GM12878 (cell line): ENCODE data around the gene KCNMB2. TPM values are rescaled to one million over a fixed set of nuclear protein-coding genes. Genes with fewer than 3 reads are reported as not detected.

ENCODE experiments used
- CHD4 ChIP-seq: fragments of 200-600 bp; sonication (generic); IDR thresholded peaks from 2 replicates; pipeline ENCODE4 v1.6.1; 2016; ENCODE audit warnings: mild to moderate bottlenecking
- EED ChIP-seq: sonication (generic); IDR thresholded peaks from 2 replicates; pipeline ENCODE4 v1.6.1; 2016; ENCODE audit warnings: antibody characterized with exemption, low read depth
- HDGF ChIP-seq: fragments of 450-650 bp; IDR thresholded peaks from 2 replicates; pipeline ENCODE4 v1.6.1; 2016; ENCODE audit warnings: antibody characterized with exemption
- NFIC ChIP-seq: IDR thresholded peaks from 2 replicates; pipeline ENCODE4 v1.6.1; 2012; ENCODE audit warnings: low read depth, mild to moderate bottlenecking, inconsistent platforms, low read length, moderate library complexity
- NFYB ChIP-seq: IDR thresholded peaks from 2 replicates; pipeline ENCODE4 v1.6.1; 2011; ENCODE audit warnings: low read depth, mild to moderate bottlenecking, low read length, improper control_type of control experiment, moderate library complexity; ENCODE audit not compliant: insufficient read depth
- POLR2AphosphoS2 ChIP-seq: IDR thresholded peaks from 2 replicates; pipeline ENCODE4 v1.6.1; 2011; ENCODE audit warnings: low read depth, mild to moderate bottlenecking, low read length, improper control_type of control experiment, moderate library complexity
- SPI1 ChIP-seq: IDR thresholded peaks from 2 replicates; pipeline ENCODE4 v1.6.1; 2011; ENCODE audit warnings: low read depth, mild to moderate bottlenecking, low read length, moderate library complexity, borderline replicate concordance; ENCODE audit not compliant: insufficient read depth
- SUPT20H ChIP-seq: IDR thresholded peaks from 2 replicates; pipeline ENCODE4 v1.6.1; 2011; ENCODE audit warnings: low read depth, mild to moderate bottlenecking, low read length, moderate library complexity, borderline replicate concordance; ENCODE audit not compliant: control insufficient read depth
- SUZ12 ChIP-seq: fragments of 200-600 bp; sonication (generic); IDR thresholded peaks from one replicate; pipeline ENCODE4 v1.6.1; 2018; ENCODE audit warnings: antibody characterized with exemption, mild to moderate bottlenecking; ENCODE audit not compliant: unreplicated experiment
- TCF3 ChIP-seq: IDR thresholded peaks from 2 replicates; pipeline ENCODE4 v1.6.1; 2012; ENCODE audit warnings: low read depth, mild to moderate bottlenecking, low read length, borderline replicate concordance; ENCODE audit not compliant: insufficient read depth
- ZNF207 ChIP-seq: fragments of 450-650 bp; IDR thresholded peaks from 2 replicates; pipeline ENCODE4 v1.6.1; 2014; ENCODE audit warnings: antibody characterized with exemption, mild to moderate bottlenecking, borderline replicate concordance
- polyA plus RNA-seq, 11 experiments: library from polyadenylated mRNA; depleted of rRNA in 4 of 11; unstranded in 6 of 11; stranded (reverse) in 5 of 11; fragments of >200 nt; fragmentation: Nextera tagmentation in 4 of 11; fragmentation: Illumina TruSeq in 1 of 11; extraction: Ambion mirVana in 4 of 11; extraction: Trizol in 1 of 11; gene quantifications; 1 replicate in 1 of 11; 2 replicates in 10 of 11; pipeline versions ENCODE4 v1.2.1 to v1.2.3, GENCODE V29; 2011 to 2016; ENCODE audit warnings: inconsistent platforms in 2 of 11, missing spikeins in 2 of 11, low read depth in 1 of 11
- total RNA-seq, 4 experiments: library from RNA; depleted of rRNA in 3 of 4; stranded (reverse); fragments of >200 nt in 3 of 4; fragmentation: Illumina TruSeq in 1 of 4; extraction: Trizol in 1 of 4; gene quantifications; 2 replicates each; pipeline versions ENCODE4 v1.2.1 to v1.2.3, GENCODE V29; 2013 to 2021
- TF ChIP-seq, protein P1 (sequence below): fragments of 150-350 bp; IDR thresholded peaks from 2 replicates; pipeline ENCODE4 v1.6.1; 2016; ENCODE audit warnings: low read depth, low read length
- TF ChIP-seq, protein P2 (sequence below): fragments of 450-650 bp; IDR thresholded peaks from 2 replicates; pipeline ENCODE4 v1.6.1; 2017; ENCODE audit warnings: low read depth, mild to moderate bottlenecking, moderate library complexity
- TF ChIP-seq, protein P3 (sequence below): IDR thresholded peaks from 2 replicates; pipeline ENCODE4 v1.6.1; 2011; ENCODE audit warnings: borderline replicate concordance, low read depth, mild to moderate bottlenecking, moderate library complexity, mixed read lengths, low read length; ENCODE audit not compliant: insufficient read depth; ENCODE audit errors: extremely low read length
- TF ChIP-seq, protein P4 (sequence below): IDR thresholded peaks from 2 replicates; pipeline ENCODE4 v1.6.1; 2012; ENCODE audit warnings: low read length, inconsistent platforms
- TF ChIP-seq, protein P5 (sequence below): fragments of 450-650 bp; IDR thresholded peaks from 2 replicates; pipeline ENCODE4 v1.6.1; 2017; ENCODE audit warnings: mild to moderate bottlenecking, moderate library complexity
- TF ChIP-seq, protein P6 (sequence below): IDR thresholded peaks from 2 replicates; pipeline ENCODE4 v1.6.1; 2012; ENCODE audit warnings: low read depth, low read length, improper control_type of control experiment

The KCNMB2 gene
- total and polyA plus RNA-seq, 10 of the 15 experiments (the other 5 are each of a cell fraction or from before 2014, with no cell fraction given) = 0.22 to 18.8 (median 11.0) TPM

DNA sequence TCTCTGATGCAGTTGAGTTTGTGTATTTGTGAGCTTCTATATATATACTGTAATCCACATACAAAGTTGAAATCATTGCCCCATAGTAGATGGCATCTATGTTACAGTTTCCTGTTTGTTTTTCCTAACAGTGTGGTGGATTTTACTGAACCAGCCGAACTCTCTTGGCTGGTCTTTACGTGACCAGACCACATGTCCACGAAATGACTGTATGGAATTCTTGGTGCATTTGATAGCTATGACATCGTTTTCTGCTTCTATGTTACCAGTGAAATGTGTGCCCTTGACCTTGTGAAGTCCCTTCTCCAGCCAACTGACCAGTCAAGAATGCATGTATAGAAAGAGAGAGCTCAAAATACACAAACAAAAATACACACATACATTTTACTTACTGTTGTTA, 1.8 kb downstream of the KCNMB2 start (continued):
- TF ChIP-seq, protein P1, sequence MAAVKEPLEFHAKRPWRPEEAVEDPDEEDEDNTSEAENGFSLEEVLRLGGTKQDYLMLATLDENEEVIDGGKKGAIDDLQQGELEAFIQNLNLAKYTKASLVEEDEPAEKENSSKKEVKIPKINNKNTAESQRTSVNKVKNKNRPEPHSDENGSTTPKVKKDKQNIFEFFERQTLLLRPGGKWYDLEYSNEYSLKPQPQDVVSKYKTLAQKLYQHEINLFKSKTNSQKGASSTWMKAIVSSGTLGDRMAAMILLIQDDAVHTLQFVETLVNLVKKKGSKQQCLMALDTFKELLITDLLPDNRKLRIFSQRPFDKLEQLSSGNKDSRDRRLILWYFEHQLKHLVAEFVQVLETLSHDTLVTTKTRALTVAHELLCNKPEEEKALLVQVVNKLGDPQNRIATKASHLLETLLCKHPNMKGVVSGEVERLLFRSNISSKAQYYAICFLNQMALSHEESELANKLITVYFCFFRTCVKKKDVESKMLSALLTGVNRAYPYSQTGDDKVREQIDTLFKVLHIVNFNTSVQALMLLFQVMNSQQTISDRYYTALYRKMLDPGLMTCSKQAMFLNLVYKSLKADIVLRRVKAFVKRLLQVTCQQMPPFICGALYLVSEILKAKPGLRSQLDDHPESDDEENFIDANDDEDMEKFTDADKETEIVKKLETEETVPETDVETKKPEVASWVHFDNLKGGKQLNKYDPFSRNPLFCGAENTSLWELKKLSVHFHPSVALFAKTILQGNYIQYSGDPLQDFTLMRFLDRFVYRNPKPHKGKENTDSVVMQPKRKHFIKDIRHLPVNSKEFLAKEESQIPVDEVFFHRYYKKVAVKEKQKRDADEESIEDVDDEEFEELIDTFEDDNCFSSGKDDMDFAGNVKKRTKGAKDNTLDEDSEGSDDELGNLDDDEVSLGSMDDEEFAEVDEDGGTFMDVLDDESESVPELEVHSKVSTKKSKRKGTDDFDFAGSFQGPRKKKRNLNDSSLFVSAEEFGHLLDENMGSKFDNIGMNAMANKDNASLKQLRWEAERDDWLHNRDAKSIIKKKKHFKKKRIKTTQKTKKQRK = no peak
- no peak for TF ChIP-seq HDGF
- TF ChIP-seq EED = 0 out of 2 replicates have a peak, but pooled peaks have one; percentile 35
- no peak for TF ChIP-seq TCF3
- TF ChIP-seq, protein P2, sequence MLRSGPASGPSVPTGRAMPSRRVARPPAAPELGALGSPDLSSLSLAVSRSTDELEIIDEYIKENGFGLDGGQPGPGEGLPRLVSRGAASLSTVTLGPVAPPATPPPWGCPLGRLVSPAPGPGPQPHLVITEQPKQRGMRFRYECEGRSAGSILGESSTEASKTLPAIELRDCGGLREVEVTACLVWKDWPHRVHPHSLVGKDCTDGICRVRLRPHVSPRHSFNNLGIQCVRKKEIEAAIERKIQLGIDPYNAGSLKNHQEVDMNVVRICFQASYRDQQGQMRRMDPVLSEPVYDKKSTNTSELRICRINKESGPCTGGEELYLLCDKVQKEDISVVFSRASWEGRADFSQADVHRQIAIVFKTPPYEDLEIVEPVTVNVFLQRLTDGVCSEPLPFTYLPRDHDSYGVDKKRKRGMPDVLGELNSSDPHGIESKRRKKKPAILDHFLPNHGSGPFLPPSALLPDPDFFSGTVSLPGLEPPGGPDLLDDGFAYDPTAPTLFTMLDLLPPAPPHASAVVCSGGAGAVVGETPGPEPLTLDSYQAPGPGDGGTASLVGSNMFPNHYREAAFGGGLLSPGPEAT = no peak
- TF ChIP-seq POLR2AphosphoS2 = no peak
- TF ChIP-seq, protein P3, sequence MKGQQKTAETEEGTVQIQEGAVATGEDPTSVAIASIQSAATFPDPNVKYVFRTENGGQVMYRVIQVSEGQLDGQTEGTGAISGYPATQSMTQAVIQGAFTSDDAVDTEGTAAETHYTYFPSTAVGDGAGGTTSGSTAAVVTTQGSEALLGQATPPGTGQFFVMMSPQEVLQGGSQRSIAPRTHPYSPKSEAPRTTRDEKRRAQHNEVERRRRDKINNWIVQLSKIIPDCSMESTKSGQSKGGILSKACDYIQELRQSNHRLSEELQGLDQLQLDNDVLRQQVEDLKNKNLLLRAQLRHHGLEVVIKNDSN = no peak
- TF ChIP-seq NFYB = no peak
- TF ChIP-seq, protein P4, sequence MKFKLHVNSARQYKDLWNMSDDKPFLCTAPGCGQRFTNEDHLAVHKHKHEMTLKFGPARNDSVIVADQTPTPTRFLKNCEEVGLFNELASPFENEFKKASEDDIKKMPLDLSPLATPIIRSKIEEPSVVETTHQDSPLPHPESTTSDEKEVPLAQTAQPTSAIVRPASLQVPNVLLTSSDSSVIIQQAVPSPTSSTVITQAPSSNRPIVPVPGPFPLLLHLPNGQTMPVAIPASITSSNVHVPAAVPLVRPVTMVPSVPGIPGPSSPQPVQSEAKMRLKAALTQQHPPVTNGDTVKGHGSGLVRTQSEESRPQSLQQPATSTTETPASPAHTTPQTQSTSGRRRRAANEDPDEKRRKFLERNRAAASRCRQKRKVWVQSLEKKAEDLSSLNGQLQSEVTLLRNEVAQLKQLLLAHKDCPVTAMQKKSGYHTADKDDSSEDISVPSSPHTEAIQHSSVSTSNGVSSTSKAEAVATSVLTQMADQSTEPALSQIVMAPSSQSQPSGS = no peak; the same call in 1 of the 2 replicates
- TF ChIP-seq, protein P5, sequence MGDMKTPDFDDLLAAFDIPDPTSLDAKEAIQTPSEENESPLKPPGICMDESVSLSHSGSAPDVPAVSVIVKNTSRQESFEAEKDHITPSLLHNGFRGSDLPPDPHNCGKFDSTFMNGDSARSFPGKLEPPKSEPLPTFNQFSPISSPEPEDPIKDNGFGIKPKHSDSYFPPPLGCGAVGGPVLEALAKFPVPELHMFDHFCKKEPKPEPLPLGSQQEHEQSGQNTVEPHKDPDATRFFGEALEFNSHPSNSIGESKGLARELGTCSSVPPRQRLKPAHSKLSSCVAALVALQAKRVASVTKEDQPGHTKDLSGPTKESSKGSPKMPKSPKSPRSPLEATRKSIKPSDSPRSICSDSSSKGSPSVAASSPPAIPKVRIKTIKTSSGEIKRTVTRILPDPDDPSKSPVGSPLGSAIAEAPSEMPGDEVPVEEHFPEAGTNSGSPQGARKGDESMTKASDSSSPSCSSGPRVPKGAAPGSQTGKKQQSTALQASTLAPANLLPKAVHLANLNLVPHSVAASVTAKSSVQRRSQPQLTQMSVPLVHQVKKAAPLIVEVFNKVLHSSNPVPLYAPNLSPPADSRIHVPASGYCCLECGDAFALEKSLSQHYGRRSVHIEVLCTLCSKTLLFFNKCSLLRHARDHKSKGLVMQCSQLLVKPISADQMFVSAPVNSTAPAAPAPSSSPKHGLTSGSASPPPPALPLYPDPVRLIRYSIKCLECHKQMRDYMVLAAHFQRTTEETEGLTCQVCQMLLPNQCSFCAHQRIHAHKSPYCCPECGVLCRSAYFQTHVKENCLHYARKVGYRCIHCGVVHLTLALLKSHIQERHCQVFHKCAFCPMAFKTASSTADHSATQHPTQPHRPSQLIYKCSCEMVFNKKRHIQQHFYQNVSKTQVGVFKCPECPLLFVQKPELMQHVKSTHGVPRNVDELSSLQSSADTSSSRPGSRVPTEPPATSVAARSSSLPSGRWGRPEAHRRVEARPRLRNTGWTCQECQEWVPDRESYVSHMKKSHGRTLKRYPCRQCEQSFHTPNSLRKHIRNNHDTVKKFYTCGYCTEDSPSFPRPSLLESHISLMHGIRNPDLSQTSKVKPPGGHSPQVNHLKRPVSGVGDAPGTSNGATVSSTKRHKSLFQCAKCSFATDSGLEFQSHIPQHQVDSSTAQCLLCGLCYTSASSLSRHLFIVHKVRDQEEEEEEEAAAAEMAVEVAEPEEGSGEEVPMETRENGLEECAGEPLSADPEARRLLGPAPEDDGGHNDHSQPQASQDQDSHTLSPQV = no peak
- TF ChIP-seq NFIC = no peak
- TF ChIP-seq SPI1 = no peak
- no peak for TF ChIP-seq SUPT20H
- no peak for TF ChIP-seq SUZ12
- no peak for TF ChIP-seq ZNF207
- TF ChIP-seq, protein P6, sequence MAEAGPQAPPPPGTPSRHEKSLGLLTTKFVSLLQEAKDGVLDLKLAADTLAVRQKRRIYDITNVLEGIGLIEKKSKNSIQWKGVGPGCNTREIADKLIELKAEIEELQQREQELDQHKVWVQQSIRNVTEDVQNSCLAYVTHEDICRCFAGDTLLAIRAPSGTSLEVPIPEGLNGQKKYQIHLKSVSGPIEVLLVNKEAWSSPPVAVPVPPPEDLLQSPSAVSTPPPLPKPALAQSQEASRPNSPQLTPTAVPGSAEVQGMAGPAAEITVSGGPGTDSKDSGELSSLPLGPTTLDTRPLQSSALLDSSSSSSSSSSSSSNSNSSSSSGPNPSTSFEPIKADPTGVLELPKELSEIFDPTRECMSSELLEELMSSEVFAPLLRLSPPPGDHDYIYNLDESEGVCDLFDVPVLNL = no peak
- no peak for TF ChIP-seq CHD4
